ENCODE data around the gene SLC37A4.
"Not testable (repeated sequence)": the region's sequence is repeated elsewhere in the genome, so short reads cannot be mapped to it uniquely, and the experiment has no call there.

Gene SLC37A4

DNA sequence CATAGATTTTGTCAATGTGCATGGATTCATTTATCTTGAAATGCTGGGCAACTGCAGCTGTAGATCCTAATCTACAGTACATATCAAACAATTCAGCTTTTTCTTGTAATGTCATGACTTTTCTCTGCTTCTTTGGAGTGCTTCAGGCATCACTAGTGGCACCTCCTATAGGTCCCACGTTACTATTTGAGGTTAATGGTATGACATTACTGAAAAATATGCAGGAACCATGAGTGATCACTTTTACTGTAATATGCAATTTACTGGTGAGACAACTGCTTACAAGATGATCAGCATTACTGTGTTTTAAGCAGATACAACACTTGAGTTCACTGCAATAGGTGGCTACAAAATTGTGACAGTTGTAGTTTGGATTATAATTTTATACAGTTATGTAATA is 29.8 kb downstream of the SLC37A4 start:
- peak; percentile 57 for DNase-seq (ENCODE audit: low read depth)
- H3K4me3 ChIP-seq (ENCODE audit: low read length), result no peak overlapping the region
- TF ChIP-seq, protein P1, sequence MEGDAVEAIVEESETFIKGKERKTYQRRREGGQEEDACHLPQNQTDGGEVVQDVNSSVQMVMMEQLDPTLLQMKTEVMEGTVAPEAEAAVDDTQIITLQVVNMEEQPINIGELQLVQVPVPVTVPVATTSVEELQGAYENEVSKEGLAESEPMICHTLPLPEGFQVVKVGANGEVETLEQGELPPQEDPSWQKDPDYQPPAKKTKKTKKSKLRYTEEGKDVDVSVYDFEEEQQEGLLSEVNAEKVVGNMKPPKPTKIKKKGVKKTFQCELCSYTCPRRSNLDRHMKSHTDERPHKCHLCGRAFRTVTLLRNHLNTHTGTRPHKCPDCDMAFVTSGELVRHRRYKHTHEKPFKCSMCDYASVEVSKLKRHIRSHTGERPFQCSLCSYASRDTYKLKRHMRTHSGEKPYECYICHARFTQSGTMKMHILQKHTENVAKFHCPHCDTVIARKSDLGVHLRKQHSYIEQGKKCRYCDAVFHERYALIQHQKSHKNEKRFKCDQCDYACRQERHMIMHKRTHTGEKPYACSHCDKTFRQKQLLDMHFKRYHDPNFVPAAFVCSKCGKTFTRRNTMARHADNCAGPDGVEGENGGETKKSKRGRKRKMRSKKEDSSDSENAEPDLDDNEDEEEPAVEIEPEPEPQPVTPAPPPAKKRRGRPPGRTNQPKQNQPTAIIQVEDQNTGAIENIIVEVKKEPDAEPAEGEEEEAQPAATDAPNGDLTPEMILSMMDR (IDR thresholded peaks at IDR 0.05; ENCODE audit: insufficient read depth, low read depth, low read length, missing control alignments), result no peak

DNA sequence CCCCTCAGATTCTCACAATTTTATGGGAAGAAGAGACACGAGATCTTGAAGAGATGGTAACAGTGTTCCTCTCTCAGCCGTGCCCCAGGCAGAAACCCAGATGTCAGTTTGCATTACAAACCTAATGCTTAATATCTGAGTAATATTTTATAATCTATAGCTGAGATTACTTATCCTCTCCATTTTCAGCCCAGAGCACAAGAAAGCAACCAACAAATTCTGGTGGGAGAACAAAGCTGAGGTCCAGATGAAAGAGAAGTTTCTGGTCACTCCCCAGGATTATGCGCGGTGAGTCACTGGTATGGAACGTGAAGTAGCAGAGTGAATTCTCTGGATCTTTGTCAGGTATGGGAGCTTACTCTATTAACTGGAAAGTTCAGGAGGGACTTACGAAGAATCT is 31.9 kb downstream of the SLC37A4 start:
- peak overlapping the region; percentile 84 for H3K4me3 ChIP-seq (ENCODE audit: low read length)
- peak; percentile 82 for DNase-seq (ENCODE audit: low read depth)
- TF ChIP-seq, protein P1 (IDR thresholded peaks at IDR 0.05; ENCODE audit: insufficient read depth, low read depth, low read length, missing control alignments), result no peak

DNA sequence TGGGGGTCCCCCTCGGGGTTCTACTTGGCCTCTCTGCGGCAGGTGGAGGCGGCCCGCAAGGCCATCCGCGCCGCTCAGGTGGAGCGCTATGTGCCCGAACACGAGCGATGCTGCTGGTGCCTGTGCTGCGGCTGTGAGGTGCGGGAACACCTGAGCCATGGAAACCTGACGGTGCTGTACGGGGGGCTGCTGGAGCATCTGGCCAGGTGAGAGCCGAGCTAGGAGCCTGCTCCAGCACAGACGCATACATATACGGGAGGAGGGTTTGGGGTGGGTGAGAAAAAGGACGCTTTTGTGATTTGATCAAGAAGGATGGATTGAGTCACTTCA is 32.3 kb downstream of the SLC37A4 start:
- TF ChIP-seq, protein P1 (IDR thresholded peaks at IDR 0.05; ENCODE audit: insufficient read depth, low read depth, low read length, missing control alignments), result no peak

DNA sequence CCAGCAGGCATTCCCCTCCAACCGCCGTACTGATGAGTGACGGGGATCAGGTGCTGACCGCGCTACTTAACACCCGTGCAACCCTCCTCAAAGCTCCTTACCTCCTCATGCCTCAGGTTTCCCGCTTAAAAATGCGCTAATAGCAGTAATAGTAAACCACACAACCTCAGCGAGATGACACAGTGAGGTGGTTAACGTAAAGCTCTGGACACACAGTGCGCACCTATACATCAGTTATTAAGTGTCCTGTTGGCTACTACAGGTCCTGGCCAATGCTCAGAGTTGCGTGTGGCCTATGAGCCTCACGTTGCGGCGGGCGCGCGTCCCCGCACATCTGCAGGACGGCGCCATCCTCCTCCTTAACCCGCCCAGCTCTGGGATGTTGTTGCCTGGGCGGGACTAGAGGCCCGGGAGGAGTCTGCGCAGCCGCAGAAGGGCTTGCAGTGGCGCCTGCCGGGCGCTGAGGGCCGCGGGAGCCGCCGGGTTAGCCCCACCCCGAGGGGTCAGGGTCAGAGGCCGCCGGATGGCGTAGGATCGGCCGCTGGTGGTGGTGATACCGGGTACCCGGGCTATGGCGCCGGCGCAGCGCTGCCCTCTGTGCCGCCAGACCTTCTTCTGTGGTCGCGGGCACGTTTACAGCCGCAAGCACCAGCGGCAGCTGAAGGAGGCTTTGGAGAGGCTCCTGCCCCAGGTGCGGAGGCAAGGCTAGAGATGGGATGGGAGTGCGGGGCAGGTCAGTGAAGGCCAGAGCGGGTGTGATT is 32.9 kb downstream of the SLC37A4 start, which contains the start of gene CENATAC:
TSS of gene CENATAC (plus strand) at position 512 of the 761 bp plus-strand sequence. CDS start at position 572, 60 bp downstream.
- peak; percentile 89 for DNase-seq (ENCODE audit: low read depth)
- TF ChIP-seq, protein P1 (IDR thresholded peaks at IDR 0.05; ENCODE audit: insufficient read depth, low read depth, low read length, missing control alignments), result no peak
- H3K4me3 ChIP-seq (ENCODE audit: low read length), result peak within 1 kb of the TSS; percentile 84

More for the DNA sequence above, 32.3 kb downstream of the SLC37A4 start:
- DNase-seq (ENCODE audit: low read depth), result peak; percentile 37
- peak overlapping the region; percentile 84 for H3K4me3 ChIP-seq (ENCODE audit: low read length)

DNA sequence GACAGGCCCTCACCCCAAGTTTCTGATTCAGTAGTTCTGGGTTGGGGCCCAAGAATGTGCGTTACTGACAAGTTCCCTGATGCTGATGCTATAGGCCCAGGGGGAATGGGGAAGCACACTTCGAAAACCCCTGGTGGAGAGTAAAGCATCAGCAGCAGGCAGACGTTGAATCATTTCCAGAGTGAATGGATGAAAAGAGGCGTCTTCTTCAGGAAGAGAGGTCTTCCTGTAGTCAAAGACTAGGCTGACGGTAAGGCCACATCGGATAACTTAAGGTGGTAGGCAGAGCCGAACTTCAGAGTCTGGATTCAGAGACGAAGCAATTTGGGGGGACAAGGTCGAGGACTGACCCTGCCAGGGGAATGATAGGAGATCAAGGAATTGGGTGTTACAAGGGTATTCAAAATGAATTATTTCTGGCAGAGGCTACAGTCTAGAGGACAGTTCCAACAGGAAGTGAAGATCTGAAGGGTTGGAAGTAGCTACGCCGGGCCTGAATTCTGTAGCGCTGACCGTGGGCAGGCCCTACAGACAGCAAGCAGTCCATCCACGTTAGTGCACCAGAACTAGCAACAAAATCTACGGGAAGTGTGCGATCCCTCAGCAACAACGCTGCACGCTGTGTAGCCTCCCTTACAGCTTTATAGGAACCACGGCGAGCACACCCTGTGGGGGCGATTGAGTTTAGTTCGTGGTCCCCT is 33.6 kb downstream of the SLC37A4 start:
- DNase-seq (ENCODE audit: low read depth), result peak; percentile 28
- H3K4me3 ChIP-seq (ENCODE audit: low read length), result peak overlapping the region; percentile 84
- TF ChIP-seq, protein P1 (IDR thresholded peaks at IDR 0.05; ENCODE audit: insufficient read depth, low read depth, low read length, missing control alignments), result peak; percentile 27

DNA sequence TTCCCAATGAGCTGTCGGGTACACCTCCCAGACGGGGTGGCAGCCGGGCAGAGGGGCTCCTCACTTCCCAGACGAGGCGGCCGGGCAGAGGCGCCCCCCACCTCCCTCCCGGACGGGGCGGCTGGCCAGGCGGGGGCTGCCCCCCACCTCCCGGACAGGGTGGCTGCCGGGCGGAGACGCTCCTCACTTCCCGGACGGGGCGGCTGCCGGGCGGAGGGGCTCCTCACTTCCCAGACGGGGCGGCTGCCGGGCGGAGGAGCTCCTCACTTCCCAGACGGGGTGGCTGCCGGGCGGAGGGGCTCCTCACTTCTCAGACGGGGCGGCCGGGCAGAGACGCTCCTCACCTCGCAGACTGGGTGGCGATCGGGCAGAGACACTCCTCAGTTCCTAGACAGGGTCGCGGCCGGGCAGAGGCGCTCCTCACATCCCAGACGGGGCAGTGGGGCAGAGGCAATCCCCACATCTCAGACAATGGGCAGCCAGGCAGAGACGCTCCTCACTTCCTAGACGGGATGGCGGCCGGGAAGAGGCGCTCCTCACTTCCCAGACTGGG is 39.1 kb downstream of the SLC37A4 start:
- DNase-seq (ENCODE audit: low read depth); H3K4me3 ChIP-seq (ENCODE audit: low read length): not testable (repeated sequence)

DNA sequence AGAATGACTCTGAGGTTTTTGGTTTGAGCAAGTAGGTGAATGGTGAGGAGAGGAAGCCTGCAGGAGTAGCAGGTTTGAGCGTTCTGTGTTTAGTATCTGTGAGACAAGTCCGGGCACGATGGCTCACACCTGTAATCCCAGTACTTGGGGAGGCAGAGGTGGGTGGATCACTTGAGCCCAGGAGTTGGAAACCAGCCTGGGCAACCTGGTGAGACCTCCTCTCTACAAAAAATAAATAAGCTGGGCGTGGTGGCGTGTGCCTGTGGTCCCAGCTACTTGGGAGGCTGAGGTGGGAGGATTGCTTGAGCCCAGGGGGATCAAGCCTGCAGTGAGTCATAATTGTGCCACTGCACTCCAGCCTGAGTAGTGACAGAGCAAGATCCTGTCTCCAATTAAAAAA is 42.4 kb downstream of the SLC37A4 start:
- peak; percentile 98 for DNase-seq (ENCODE audit: low read depth)
- no peak overlapping the region for H3K4me3 ChIP-seq (ENCODE audit: low read length)
- TF ChIP-seq, protein P1 (IDR thresholded peaks at IDR 0.05; ENCODE audit: insufficient read depth, low read depth, low read length, missing control alignments), result no peak

Measured in epithelial cell of esophagus (primary cell).